ENCODE data around the gene ARL4A. TPM values are rescaled to one million over a fixed set of nuclear protein-coding genes. Genes with fewer than 3 reads are reported as not detected.

Gene ARL4A
- total RNA-seq, 4 donors from 2014 or later = 34.9 to 69.5 (median 45.0) TPM

GRCh38 chr7:12711124-12711523 is 23.7 kb downstream of the ARL4A start:
- TF ChIP-seq EP300 (IDR thresholded peaks at IDR 0.05) = no peak
- TF ChIP-seq CTCF (IDR thresholded peaks at IDR 0.05) = no peak
- TF ChIP-seq POLR2A (IDR thresholded peaks at IDR 0.05) = no peak
- TF ChIP-seq POLR2AphosphoS5 (IDR thresholded peaks at IDR 0.05) = no peak
- Histone ChIP-seq H3K36me3 (no peaks in the 10 kb centered on the region), H3K4me1 (peaks cover 0 to 46% (median under 1%) of the 10 kb centered on the region in 3 donors), H3K9me3 (no peaks in the 10 kb centered on the region), H3K27me3 (no peaks in the 10 kb centered on the region), H3K27ac (no peak overlapping the region), H3K4me3 (no peak overlapping the region)
- ATAC-seq = no peak
- WGBS, 2 donors (ENCODE audit: low coverage in 1 of 2) = 89 to 97% methylated on average over 6 to 8 of the region's 11 CpGs

DNA sequence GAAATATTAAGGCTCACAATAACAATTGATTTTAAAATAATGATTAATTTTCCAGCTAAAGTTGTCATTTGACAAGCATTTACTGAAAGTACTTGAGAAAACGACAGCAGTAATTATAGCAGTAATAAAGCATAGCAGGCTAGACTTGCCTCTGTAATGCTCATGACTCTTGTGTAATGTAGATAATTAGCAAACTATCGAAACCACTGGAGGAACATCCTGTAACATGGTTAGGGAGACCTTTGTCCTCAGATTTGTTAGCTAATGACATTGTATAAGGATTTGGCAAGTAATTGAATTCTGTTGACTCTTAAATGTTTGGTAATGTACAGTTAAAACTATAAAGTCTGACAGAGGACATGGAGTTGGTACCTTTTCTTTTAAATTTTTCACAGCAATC is 24.8 kb downstream of the ARL4A start:
- H3K4me3 ChIP-seq = no peak overlapping the region
- no peak for ATAC-seq
- no peaks in the 10 kb centered on the region for H3K9me3 ChIP-seq
- peaks cover 0 to 49% (median 6%) of the 10 kb centered on the region in 3 donors for H3K4me1 ChIP-seq
- TF ChIP-seq POLR2AphosphoS5 (IDR thresholded peaks at IDR 0.05) (no peak), EP300 (IDR thresholded peaks at IDR 0.05) (no peak), CTCF (IDR thresholded peaks at IDR 0.05) (no peak), POLR2A (IDR thresholded peaks at IDR 0.05) (no peak)
- no peaks in the 10 kb centered on the region for H3K36me3 ChIP-seq
- no peak overlapping the region for H3K27ac ChIP-seq
- 80 to 82% methylated on average over 2 of the region's 2 CpGs for WGBS, 2 donors (ENCODE audit: low coverage in 1 of 2)
- H3K27me3 ChIP-seq = no peaks in the 10 kb centered on the region

DNA sequence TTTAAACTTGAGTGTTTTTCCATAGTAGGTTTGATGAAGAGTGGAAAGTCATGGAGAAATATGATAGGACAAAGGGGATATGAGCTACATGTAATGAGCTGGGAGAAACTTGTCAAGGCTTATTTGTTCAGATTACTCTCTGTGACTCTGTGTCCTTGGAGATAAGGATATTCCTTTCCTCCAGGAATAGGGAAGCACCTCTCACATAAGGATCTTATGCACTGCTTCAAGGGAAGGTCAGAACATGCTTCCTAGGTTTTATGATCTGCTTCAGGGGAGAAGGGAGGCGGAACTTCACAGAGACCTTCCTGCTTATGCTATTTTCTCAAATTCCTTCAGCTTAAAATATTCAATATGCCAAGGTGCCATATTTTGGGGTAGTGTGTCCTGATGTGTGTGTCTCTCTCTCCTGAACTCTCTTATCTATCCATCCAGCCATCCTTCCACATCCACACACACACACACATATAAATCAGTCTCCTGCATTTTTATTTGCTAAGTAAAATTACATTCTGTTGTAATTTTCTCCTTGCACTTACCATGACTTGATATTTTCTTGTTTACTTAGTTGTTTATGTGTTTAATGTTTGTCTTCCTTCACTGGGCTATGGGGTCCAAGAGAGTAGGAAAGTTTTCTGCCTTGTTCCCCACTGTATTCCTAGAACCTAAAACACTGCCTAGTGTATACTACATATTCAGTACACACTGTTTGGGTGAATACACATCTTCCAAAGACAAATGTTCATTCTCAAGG is 26.4 kb downstream of the ARL4A start:
- Histone ChIP-seq H3K36me3 (no peaks in the 10 kb centered on the region), H3K4me3 (no peak overlapping the region), H3K27me3 (no peaks in the 10 kb centered on the region), H3K27ac (no peak overlapping the region), H3K4me1 (peaks cover 2 to 43% (median 6%) of the 10 kb centered on the region in 3 donors), H3K9me3 (no peaks in the 10 kb centered on the region)
- no peak for TF ChIP-seq EP300 (IDR thresholded peaks at IDR 0.05)
- TF ChIP-seq POLR2A (IDR thresholded peaks at IDR 0.05) = no peak
- TF ChIP-seq POLR2AphosphoS5 (IDR thresholded peaks at IDR 0.05) = no peak
- no peak for TF ChIP-seq CTCF (IDR thresholded peaks at IDR 0.05)
- ATAC-seq = no peak
- 80 to 100% methylated on average over 1 of the region's 1 CpG for WGBS, 2 donors (ENCODE audit: low coverage in 1 of 2)

- no peaks in the 10 kb centered on the region for H3K27me3 ChIP-seq
- H3K4me1 ChIP-seq = peaks cover 7 to 44% (median 11%) of the 10 kb centered on the region in 3 donors
- no peak for ATAC-seq
- no peak overlapping the region for H3K27ac ChIP-seq
- no peaks in the 10 kb centered on the region for H3K36me3 ChIP-seq
- WGBS, 2 donors (ENCODE audit: low coverage in 1 of 2) = 80 to 95% methylated on average over 1 of the region's 1 CpG
- TF ChIP-seq POLR2AphosphoS5 (IDR thresholded peaks at IDR 0.05) = no peak
- no peak for TF ChIP-seq POLR2A (IDR thresholded peaks at IDR 0.05)
- no peak for TF ChIP-seq CTCF (IDR thresholded peaks at IDR 0.05)
- TF ChIP-seq EP300 (IDR thresholded peaks at IDR 0.05) = no peak
- no peak overlapping the region for H3K4me3 ChIP-seq
- H3K9me3 ChIP-seq = no peaks in the 10 kb centered on the region
Measured at GRCh38 chr7:12714379-12714737, 26.9 kb downstream of the ARL4A start.
